NCI-H2196 (cell line): ENCODE data around the gene KRT35.
"Not testable (repeated sequence)": the region's sequence is repeated elsewhere in the genome, so short reads cannot be mapped to it uniquely, and the experiment has no call there.

Experiments
- DNase-seq: peaks from one replicate; lab custom pipeline; 2025; ENCODE audit not compliant: unreplicated experiment; lab: John Stamatoyannopoulos, UW

Gene KRT35

GRCh38 chr17:41462705-41463104 lies 18.2 kb downstream of the KRT35 start:
- no peak for DNase-seq

GRCh38 chr17:41457676-41458075 lies 23.3 kb downstream of the KRT35 start:
- no peak for DNase-seq

GRCh38 chr17:41456204-41456603 lies 24.7 kb downstream of the KRT35 start:
- no peak for DNase-seq

- DNase-seq: no peak
Measured at GRCh38 chr17:41455236-41455635, 25.7 kb downstream of the KRT35 start.

GRCh38 chr17:41453066-41453465 lies 27.9 kb downstream of the KRT35 start:
- no peak for DNase-seq

GRCh38 chr17:41452281-41452680 lies 28.7 kb downstream of the KRT35 start:
- no peak for DNase-seq

GRCh38 chr17:41451154-41451728 lies 29.7 kb downstream of the KRT35 start:
- no peak for DNase-seq

- DNase-seq: no peak
Measured at GRCh38 chr17:41449008-41449407, 31.9 kb downstream of the KRT35 start.

GRCh38 chr17:41448506-41448905 lies 32.4 kb downstream of the KRT35 start:
- DNase-seq: no peak

- no peak for DNase-seq
Measured at GRCh38 chr17:41446806-41447205, 34.1 kb downstream of the KRT35 start.

GRCh38 chr17:41444640-41445039 lies 36.3 kb downstream of the KRT35 start:
- no peak for DNase-seq

GRCh38 chr17:41444186-41444585 lies 36.8 kb downstream of the KRT35 start:
- DNase-seq: no peak

GRCh38 chr17:41442739-41443138 lies 38.2 kb downstream of the KRT35 start:
- no peak for DNase-seq

GRCh38 chr17:41440531-41441033 lies 40.4 kb downstream of the KRT35 start, which contains the start of gene KRT38:
TSS of gene KRT38 (minus strand) at chr17:41440983. CDS start at chr17:41440921, 62 bp downstream.
- DNase-seq: no peak

- DNase-seq: no peak
Measured at GRCh38 chr17:41439375-41439774, 41.6 kb downstream of the KRT35 start.

- no peak for DNase-seq
Measured at GRCh38 chr17:41437769-41438168, 43.2 kb downstream of the KRT35 start.

GRCh38 chr17:41437254-41437653 lies 43.7 kb downstream of the KRT35 start:
- no peak for DNase-seq

- no peak for DNase-seq
Measured at GRCh38 chr17:41434415-41434814, 46.5 kb downstream of the KRT35 start.

GRCh38 chr17:41434005-41434404 lies 46.9 kb downstream of the KRT35 start:
- DNase-seq: no peak

GRCh38 chr17:41433586-41433985 lies 47.4 kb downstream of the KRT35 start:
- DNase-seq: no peak

- DNase-seq: not testable (repeated sequence)
Measured at GRCh38 chr17:41430376-41430775, 50.6 kb downstream of the KRT35 start.

- no peak for DNase-seq
Measured at GRCh38 chr17:41429667-41430066, 51.3 kb downstream of the KRT35 start.

GRCh38 chr17:41428591-41429291 lies 52.2 kb downstream of the KRT35 start:
- no peak for DNase-seq
